SK-N-SH treated with all-trans-retinoic acid at 6 μM for 48 hours (cell line): Measurements from ENCODE around the gene TRPV3.

Experiments used
- ARNTL ChIP-seq: fragments of 450-650 bp; formaldehyde crosslinking; IDR thresholded peaks from 2 replicates; pipeline ENCODE4 v1.5.0; 2020; ENCODE audit warnings: low read depth, mild to moderate bottlenecking, moderate library complexity, borderline replicate concordance
- ZFP3 ChIP-seq: fragments of 250-450 bp; sonication (Bioruptor Pico); IDR thresholded peaks from 2 replicates; pipeline ENCODE4 v1.5.0; 2020; ENCODE audit warnings: mild to moderate bottlenecking, moderate library complexity

DNA sequence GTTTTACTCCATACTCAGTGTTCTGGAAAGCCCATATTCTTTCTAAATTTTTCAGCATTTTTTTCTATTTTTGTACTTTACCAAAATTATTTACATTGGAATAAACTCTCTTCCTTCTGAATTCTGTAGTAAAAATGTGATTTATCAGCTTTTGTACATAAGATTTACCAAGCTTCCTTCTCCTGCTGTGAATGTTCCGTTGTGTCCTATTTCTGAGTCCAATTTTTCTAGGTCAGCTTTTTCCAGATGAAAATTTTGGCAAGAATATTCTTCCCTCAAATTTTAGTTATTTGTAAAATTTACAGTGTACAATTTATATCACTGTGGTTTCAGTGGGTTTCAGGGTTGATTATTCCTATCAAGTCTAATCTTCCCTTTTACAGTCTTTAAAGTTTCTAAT is 54.3 kb downstream of the TRPV3 start:
- TF ChIP-seq ZFP3 (CRISPR knock-in tag) = no peak
- TF ChIP-seq ARNTL (CRISPR knock-in tag) = no peak
